ENCODE measurements around the gene STX10.
"Not testable (repeated sequence)": the region's sequence is repeated elsewhere in the genome, so short reads cannot be mapped to it uniquely, and the experiment has no call there.

Gene STX10

DNA sequence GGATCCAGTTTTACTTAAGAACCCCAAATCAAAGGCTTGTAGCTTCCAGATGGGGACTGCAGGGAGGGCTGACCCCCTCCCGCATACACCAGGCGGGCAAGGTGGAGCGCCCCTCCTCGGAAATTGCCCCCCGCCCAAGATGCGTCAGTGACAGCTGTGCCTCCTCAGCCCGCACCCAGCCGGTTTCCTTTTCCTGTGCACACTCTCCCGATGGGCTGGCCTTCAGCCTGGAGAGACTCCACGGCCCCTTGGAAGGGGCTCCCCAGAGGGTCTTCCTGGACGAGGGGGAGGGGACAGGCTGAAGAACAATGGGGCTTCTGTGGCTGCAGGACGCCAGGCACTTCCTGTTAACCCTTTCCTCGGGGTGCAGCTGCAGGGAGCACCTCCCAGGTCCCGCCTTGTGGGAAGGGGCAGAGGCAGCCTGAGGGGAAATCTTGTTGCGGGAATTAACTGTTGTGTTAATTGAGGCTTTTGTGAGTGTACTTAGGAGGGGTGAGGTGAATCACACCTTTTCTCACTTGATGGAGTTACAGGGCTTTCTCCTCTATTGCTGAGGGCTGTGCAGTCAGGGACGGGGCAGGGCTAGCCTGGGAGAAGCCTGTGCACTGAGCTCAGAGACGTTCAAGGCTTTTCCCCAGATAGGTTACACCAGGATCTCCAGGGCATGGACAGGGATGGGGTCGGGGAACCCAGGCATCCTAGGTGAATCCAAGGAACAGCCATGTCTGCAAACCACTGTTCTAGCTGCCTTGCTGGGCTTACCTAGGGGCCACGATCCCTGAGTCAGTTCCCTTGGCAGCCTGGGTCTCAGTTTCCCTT lies 14.4 kb upstream of the STX10 start:
- DNase-seq (ENCODE audit: low read depth in 3 of 3) = no peak

GRCh38 chr19:13163609-13164342 lies 13.6 kb upstream of the STX10 start:
- DNase-seq (ENCODE audit: low read depth in 3 of 3) = no peak

DNA sequence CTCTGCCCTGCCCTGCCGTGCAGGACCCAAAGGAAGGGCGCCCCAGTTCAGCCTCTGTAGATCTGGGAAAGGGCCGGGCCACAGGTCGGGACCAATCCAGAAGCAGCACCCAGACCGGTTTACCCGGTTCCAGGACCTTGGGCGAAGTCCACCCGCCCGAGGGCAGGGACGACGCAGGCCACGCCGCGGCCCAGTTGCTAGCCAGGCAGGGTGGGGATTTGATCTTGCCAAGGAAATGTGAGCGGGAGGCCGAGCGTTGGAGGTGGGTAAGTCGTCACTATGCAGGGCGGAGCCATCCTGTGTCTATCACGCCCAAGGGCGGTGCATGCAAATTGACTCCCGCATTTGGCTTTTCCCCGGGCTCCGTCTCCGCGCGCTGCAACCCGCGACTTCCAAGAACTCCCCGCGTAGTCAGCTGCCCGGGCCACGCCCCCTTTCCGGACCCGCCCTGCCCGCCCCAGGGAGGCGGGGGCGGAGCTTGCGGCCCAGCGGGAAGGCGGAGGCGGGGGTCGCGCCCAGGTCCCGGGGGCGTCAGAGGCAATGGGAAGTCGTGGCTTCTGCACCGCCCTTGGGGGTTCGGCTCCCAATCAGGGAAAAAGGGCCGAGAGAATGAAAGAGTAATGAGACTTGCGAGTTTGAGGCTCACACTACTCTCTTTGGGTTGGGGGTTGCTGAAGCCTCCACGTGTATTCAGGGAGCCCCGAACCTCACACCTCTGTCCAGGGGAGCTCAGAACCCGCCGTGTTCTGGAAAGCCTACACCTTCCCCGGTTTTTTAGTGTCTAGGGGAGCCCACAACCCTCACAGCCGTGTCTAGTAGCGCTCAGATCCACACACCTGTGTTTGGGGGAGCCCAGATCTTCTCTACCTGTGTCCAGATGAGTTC lies 12.8 kb upstream of the STX10 start:
- DNase-seq (ENCODE audit: low read depth in 3 of 3) = peak; percentile 82 to 88 (median 86)

GRCh38 chr19:13160557-13160956 lies 10.4 kb upstream of the STX10 start:
- DNase-seq (ENCODE audit: low read depth in 3 of 3) = no peak

GRCh38 chr19:13159713-13160112 lies 9.5 kb upstream of the STX10 start:
- no peak for DNase-seq (ENCODE audit: low read depth in 3 of 3)

DNA sequence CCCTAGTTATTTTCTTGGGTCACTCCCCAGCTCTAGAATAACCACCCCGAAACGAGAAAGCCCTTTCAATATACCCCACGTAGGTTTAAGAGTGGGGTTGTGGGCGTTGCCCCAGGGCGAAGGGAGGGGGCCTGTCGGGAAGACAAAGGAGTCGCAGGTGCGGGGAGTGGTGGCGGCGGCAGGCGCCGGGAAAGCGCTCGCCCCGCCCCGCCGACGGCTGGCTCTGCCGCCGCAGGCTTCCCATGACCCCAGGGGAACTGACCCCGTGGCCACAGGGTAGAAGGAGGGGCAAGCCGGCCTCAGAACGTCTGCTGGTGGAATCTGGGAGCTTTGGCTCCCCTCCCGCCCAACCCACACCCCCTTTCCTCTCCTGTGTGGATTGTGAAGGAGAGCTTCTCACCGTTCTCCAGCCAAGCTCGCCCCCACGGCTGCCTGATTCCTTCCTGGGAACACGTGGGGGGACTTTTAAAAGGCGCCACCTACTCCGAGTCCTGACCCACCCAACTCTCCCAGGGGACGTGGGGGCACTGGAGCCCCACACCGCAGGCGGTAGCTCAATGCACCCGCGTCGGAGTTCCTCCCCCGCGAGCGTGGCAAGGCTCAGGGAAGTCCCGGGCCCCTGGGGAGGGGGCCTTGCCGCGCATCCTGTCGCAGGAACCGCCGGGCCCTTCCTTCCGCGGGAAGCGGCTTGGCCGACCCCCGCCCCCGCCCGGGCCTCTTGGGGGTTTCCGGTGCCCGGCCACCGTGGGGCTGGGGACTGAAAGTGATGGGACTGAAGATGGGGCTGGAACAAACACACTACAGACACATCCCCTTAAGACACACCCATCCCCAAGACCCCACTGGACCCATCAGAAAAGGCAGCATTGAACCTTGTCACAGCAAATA lies 5.5 kb upstream of the STX10 start:
- no peak for DNase-seq (ENCODE audit: low read depth in 3 of 3)

- peak; percentile 59 to 80 (median 72) for DNase-seq (ENCODE audit: low read depth in 3 of 3)
These were observed 4.8 kb upstream of the STX10 start for GRCh38 chr19:13154911-13155471.

DNA sequence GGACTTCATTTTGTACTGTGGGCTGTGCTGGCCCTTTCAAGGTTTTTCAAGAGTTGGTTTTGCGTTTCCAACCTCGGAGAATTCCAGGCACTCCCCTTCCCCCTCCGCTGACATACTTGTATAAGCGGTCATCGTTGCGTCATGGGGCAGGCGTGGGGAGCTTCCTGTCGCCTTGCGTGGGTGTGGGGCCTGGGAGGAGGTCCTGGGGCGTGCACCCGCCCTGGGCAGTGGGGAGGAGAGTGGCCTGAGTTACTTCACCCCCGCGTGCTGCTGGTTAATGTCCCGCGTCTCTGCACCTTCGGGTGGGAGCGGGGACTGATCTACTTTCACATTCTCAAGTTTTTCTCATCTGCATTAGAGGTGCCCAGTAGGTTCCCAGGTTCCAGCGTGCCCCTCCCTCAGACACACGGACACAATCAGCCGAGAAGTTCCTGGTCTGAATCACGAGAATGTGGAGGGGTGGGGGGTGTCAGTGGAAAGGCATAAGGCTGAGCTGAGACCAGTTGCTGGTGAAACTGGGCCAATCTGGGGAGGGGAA lies 4.1 kb upstream of the STX10 start:
- no peak for DNase-seq (ENCODE audit: low read depth in 3 of 3)

DNA sequence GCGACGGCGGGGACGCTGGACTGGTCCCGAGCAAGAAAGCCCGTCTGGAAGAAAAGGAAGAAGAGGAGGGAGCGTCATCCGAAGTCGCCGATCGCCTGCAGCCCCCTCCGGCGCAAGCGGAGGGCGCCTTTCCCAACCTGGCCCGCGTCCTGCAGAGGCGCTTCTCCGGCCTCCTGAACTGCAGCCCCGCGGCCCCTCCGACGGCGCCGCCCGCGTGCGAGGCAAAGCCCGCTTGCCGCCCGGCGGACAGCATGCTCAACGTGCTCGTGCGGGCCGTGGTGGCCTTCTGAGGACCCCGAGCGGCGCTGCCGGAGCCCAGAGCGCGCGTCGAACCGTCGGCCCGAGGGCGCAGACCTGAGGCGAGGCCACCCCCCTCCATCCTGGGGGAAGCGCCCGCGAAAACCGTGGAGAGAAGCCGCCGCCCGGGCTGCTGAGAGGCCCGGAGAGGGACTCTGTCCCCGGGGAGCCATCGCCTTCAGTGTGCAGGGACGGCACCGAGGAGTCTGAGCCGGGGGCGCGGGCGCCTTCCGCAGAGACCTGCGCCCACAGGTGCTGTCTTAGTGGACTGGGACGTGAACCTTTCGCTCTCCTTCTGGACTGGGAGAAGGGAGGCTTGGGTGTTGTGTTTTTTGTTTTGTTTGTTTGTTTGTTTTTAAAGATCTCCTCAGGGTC lies 3.5 kb upstream of the STX10 start:
- no peak for DNase-seq (ENCODE audit: low read depth in 3 of 3)

- DNase-seq (ENCODE audit: low read depth in 3 of 3) = peak; percentile 92 to 99 (median 99)
These were observed 2.9 kb upstream of the STX10 start for GRCh38 chr19:13152974-13153568.

GRCh38 chr19:13152356-13152973 lies 2.3 kb upstream of the STX10 start:
- DNase-seq (ENCODE audit: low read depth in 3 of 3) = no peak

- DNase-seq (ENCODE audit: low read depth in 3 of 3) = peak; percentile 91 to 92 (median 91)
These were observed 1.6 kb upstream of the STX10 start for GRCh38 chr19:13151605-13152355.

DNA sequence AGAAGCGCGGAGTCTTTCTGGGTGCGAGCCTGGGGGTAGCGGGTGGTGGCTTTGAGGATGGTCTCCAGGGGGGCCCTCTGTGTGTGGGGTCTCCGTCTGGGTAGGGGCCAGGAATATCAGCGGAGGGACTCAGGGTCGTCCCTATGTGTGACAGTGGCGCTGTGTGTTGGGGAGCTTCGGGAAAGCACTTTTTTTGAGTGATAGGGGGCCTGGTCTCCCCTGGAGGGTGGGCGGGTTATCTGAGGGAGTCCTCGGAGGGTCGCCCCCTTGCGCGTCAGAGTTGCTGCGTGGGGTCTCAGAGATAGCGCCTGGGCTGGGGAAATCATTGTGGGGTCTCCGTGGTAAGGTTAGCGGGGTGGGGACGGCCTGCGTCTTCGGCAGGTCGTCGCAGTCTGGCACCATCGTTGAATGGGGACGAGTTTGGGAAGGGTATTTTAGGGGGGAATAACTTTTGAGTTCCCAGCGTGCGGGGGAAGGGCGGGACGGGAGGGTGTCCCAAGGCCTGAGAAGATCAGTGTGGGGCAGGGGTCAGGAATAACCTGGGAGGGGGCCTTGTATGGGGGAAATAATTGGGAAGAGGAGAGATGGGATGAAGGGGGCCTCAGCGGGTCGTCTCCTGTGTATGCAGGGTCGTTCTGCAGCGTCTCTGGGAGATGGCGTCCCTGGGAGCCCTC lies 893 bp upstream of the STX10 start:
- DNase-seq (ENCODE audit: low read depth in 3 of 3) = no peak

GRCh38 chr19:13149628-13150186 lies 468 bp downstream of the STX10 start:
- DNase-seq (ENCODE audit: low read depth in 3 of 3) = no peak

DNA sequence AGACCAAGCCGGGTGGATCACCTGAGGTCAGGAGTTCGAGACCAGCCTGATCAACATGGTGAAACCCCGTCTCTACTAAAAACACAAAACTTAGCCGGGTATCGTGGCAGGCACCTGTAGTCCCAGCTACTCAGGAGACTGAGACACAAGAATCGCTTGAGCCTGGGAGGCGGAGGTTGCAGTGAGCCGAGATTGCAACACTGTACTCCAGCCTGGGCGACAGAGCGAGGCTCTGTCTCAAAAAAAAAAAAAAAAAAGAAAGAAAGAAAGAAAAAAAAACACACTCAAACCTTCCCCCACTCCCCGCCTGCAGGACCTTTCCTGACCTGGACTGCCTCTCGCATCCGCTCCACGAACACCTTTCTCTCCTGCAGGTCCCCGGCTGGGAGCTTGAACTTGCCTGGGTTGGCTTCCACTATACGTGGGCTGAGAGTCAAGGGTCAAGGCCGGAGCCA lies 975 bp downstream of the STX10 start:
- DNase-seq (ENCODE audit: low read depth in 3 of 3) = not testable (repeated sequence)

GRCh38 chr19:13146763-13147563 lies 3.2 kb downstream of the STX10 start:
- no peak for DNase-seq (ENCODE audit: low read depth in 3 of 3)
